Activated CD8-positive, alpha-beta T cell treated with anti-CD3 and anti-CD28 coated beads for 36 hours (primary cell): ENCODE results near the gene IPO7. TPM values are rescaled to one million over a fixed set of nuclear protein-coding genes. Genes with fewer than 3 reads are reported as not detected.
A peak's percentile ranks its signal among the peaks of the same experiment; 100 is the strongest.
"Not testable (repeated sequence)": the region's sequence is repeated elsewhere in the genome, so short reads cannot be mapped to it uniquely, and the experiment has no call there.

Source experiments
- ATAC-seq: fragments of 200-7000 bp; cut with Tn5 transposase; one replicate; pipeline ENCODE4 v1.10.0; 2021; ENCODE audit warnings: mild to moderate bottlenecking, moderate library complexity
- CTCF ChIA-PET: fragments of 350-600 bp; sonication (Branson Sonifier 250); formaldehyde crosslinking; loops from one replicate; lab custom pipeline; 2021; ENCODE audit warnings: antibody characterized with exemption; lab: Charles Lee
- POLR2A ChIA-PET: fragments of 350-600 bp; sonication (Branson Sonifier 250); formaldehyde crosslinking; loops from one replicate; lab custom pipeline; 2021; ENCODE audit warnings: antibody characterized with exemption; lab: Charles Lee
- DNase-seq: peaks from one replicate; pipeline ENCODE4 v3.0.0-alpha.2; 2020
- H3K27ac Mint-ChIP-seq: one replicate; pipeline ENCODE4 v1.8.0; 2021; ENCODE audit warnings: mild to moderate bottlenecking, mixed read lengths
- H3K27me3 Mint-ChIP-seq: one replicate; pipeline ENCODE4 v1.8.0; 2021; ENCODE audit warnings: mixed read lengths
- H3K36me3 Mint-ChIP-seq: one replicate; pipeline ENCODE4 v1.8.0; 2021; ENCODE audit warnings: low read depth, mixed read lengths
- H3K4me1 Mint-ChIP-seq: one replicate; pipeline ENCODE4 v1.8.0; 2021; ENCODE audit warnings: low read depth, mixed read lengths
- H3K4me3 Mint-ChIP-seq: one replicate; pipeline ENCODE4 v1.8.0; 2021; ENCODE audit warnings: mild to moderate bottlenecking, moderate library complexity, mixed read lengths
- H3K9me3 Mint-ChIP-seq: one replicate; pipeline ENCODE4 v1.8.0; 2021; ENCODE audit warnings: mixed read lengths
- CTCF ChIP-seq: fragments of 200-600 bp; IDR thresholded peaks from one replicate; pipeline ENCODE4 v1.8.0; 2022; ENCODE audit warnings: antibody characterized with exemption, mild to moderate bottlenecking
- intact Hi-C: fragments of 100-400 bp; cut with micrococcal nuclease; formaldehyde crosslinking; loops from one replicate; pipeline ENCODE4 v1.10.0; 2022
- total RNA-seq, 2 experiments: library from RNA; stranded (reverse); gene quantifications; one replicate each; pipeline ENCODE4 v1.2.3, GENCODE V29; 2021

The IPO7 gene
- total RNA-seq, result 100 to 1,000 TPM; 181 to 186 TPM

DNA sequence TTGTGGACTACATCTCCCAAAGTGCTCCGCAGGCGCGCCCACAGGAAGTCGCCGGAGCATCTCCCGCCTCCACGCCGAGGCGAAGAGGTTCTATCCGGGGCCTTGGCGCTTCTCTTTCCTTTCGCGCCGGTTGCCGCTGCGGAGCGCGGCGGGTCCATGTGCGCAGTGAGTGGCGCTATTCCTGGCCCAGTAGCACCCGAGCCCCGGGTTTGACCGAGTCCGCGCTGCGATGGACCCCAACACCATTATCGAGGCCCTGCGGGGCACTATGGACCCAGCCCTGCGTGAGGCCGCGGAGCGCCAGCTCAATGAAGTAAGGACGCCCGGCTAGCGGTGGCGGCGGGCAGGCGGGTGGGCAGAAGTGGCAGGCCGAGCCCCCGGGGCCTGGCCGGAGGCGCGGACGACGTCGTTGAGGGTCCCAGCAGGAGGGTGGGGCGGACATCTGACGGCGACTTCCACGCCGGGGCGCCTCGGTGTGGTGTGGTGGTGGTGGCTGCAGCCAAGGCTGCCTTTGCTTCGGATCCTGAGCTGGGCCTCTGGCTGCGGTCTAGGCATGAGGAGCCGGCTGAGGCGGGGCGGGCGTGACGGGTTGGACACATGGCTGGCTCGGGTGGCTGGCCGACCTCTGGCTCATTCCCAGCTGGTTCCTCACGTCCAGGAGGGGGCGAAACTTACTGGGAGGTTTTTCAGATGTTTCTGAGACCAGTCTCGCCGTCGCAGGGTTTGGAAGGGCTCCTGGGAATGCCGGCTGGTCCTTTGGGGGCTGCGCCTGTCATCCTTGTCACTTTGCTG is at the start of gene IPO7:
TSS of gene IPO7 (plus strand) at position 118 of the 792 bp plus-strand sequence. CDS start at position 230, 112 bp downstream.
- peak; percentile 95 for DNase-seq
- CTCF ChIA-PET, result interaction anchor here (0.8 to 2.1 kb wide), 7 partner anchors 10 to 122 kb away, joined by 3 to 8 read pairs (median 3); no protein-coding TSS in a partner anchor
- H3K36me3 Mint-ChIP-seq, result peaks cover 24% of the 10 kb centered on the region
- peak within 1 kb of the TSS; percentile 94 for H3K4me3 Mint-ChIP-seq
- no peak for TF ChIP-seq CTCF
- POLR2A ChIA-PET, result interaction anchor here (0.6 to 3.4 kb wide), 28 partner anchors 9 to 220 kb away, joined by 3 to 22 read pairs (median 4); partner anchors contain the start of genes DENND5A, TMEM41B, WEE1 and ZNF143
- H3K27me3 Mint-ChIP-seq, result no peaks in the 10 kb centered on the region
- peak within 1 kb of the TSS; percentile 84 for H3K27ac Mint-ChIP-seq
- H3K4me1 Mint-ChIP-seq, result peaks cover 21% of the 10 kb centered on the region
- no peaks in the 10 kb centered on the region for H3K9me3 Mint-ChIP-seq
- peak; percentile 98 for ATAC-seq
- intact Hi-C loops, result loop anchor here (1.0 kb wide), 1 partner anchor 76 kb away; no protein-coding TSS in a partner anchor

DNA sequence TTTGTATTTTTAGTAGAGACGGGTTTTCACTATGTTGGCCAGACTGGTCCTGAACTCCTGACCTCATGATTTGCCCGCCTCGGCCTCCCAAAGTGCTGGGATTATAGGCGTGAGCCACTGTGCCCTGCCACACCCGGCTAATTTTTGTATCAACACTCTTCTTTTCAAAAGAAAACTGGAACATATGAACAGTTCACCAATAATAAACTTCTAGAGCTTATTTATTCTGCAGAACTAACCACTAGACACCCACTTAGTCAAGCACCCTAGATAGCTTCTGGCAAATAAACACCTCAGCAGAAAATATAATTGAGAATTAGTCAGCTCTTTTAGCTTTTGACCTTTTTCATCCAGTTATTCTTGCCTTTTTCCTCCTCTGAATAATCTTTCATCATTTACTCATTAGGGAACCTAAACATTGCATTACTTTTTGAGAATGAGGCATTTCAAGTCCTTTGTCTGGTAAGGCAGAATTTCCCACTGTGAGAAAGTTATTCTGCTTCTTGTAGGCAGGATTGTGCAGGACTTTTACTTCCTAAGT is 42.7 kb upstream of the IPO7 start:
- Mint-ChIP-seq H3K36me3 (no peaks in the 10 kb centered on the region), H3K27ac (no peak overlapping the region), H3K27me3 (no peaks in the 10 kb centered on the region), H3K4me1 (peaks cover 3% of the 10 kb centered on the region), H3K4me3 (no peak overlapping the region), H3K9me3 (no peaks in the 10 kb centered on the region)
- intact Hi-C loops, result no loop called here
- TF ChIP-seq CTCF, result no peak
- DNase-seq (no peak), ATAC-seq (no peak)
- ChIA-PET POLR2A (interaction anchor here (0.5 kb wide), 1 partner anchor 146 kb away, joined by 3 read pairs; no protein-coding TSS in a partner anchor), CTCF (interaction anchor here (0.7 to 0.9 kb wide), 2 partner anchors 32 to 1071 kb away, joined by 3 read pairs; no protein-coding TSS in a partner anchor)

- CTCF ChIA-PET, result no interaction called here
- ATAC-seq (peak; percentile 13), DNase-seq (no peak)
- H3K4me3 Mint-ChIP-seq, result no peak overlapping the region
- no peaks in the 10 kb centered on the region for H3K9me3 Mint-ChIP-seq
- intact Hi-C loops, result no loop called here
- H3K27ac Mint-ChIP-seq, result no peak overlapping the region
- H3K36me3 Mint-ChIP-seq, result no peaks in the 10 kb centered on the region
- no peak for TF ChIP-seq CTCF
- POLR2A ChIA-PET, result no interaction called here
- H3K27me3 Mint-ChIP-seq, result no peaks in the 10 kb centered on the region
- H3K4me1 Mint-ChIP-seq, result peaks cover 9% of the 10 kb centered on the region
Measured at GRCh38 chr11:9344061-9344680, 40.3 kb upstream of the IPO7 start.

GRCh38 chr11:9347100-9347499 is 37.4 kb upstream of the IPO7 start:
- peaks cover 9% of the 10 kb centered on the region for H3K4me1 Mint-ChIP-seq
- no peaks in the 10 kb centered on the region for H3K27me3 Mint-ChIP-seq
- ATAC-seq (peak; percentile 55), DNase-seq (no peak)
- intact Hi-C loops, result no loop called here
- POLR2A ChIA-PET, result interaction anchor here (1.4 to 2.6 kb wide), 2 partner anchors 33 to 38 kb away, joined by 3 to 13 read pairs; partner anchors contain the start of genes IPO7 and TMEM41B
- no peak overlapping the region for H3K27ac Mint-ChIP-seq
- TF ChIP-seq CTCF, result no peak
- H3K9me3 Mint-ChIP-seq, result no peaks in the 10 kb centered on the region
- no peak overlapping the region for H3K4me3 Mint-ChIP-seq
- H3K36me3 Mint-ChIP-seq, result no peaks in the 10 kb centered on the region
- CTCF ChIA-PET, result interaction anchor here (1.6 kb wide), 1 partner anchor 209 kb away, joined by 4 read pairs; no protein-coding TSS in a partner anchor

- H3K27ac Mint-ChIP-seq, H3K4me3 Mint-ChIP-seq, H3K27me3 Mint-ChIP-seq, H3K36me3 Mint-ChIP-seq, DNase-seq, ATAC-seq, H3K9me3 Mint-ChIP-seq, intact Hi-C loops, H3K4me1 Mint-ChIP-seq: not testable (repeated sequence)
- ChIA-PET POLR2A (interaction anchor here (0.6 to 2.6 kb wide), 2 partner anchors 38 to 686 kb away, joined by 3 to 13 read pairs; partner anchors contain the start of gene IPO7), CTCF (interaction anchor here (0.9 kb wide), 1 partner anchor 9 kb away, joined by 4 read pairs; no protein-coding TSS in a partner anchor)
Measured at GRCh38 chr11:9347779-9348178, 36.7 kb upstream of the IPO7 start.
